GM12878 (cell line): ENCODE measurements around the gene ITGA1. TPM values are rescaled to one million over a fixed set of nuclear protein-coding genes. Genes with fewer than 3 reads are reported as not detected.

ENCODE experiments used
- ATAC-seq: fragments of 200-7000 bp; cut with Tn5 transposase; 3 replicates; pipeline ENCODE4 v1.9.1; 2020; ENCODE audit warnings: mild to moderate bottlenecking, moderate library complexity
- BruUV-seq: library from RNA; stranded (reverse); fragments of 400-500 nt; replicated peaks from 2 replicates; lab custom pipeline; 2021; lab: Mats Ljungman, UMichigan
- CTCF ChIA-PET: fragments of 300-600 bp; sonication (Branson Sonifier 250); formaldehyde crosslinking; extraction: SDS; loops from one replicate; lab custom pipeline; 2021; ENCODE audit warnings: inconsistent platforms; lab: Yijun Ruan, JAX
- POLR2A ChIA-PET: fragments of 350-600 bp; formaldehyde crosslinking; extraction: SDS; loops from one replicate; lab custom pipeline; 2021; ENCODE audit warnings: inconsistent platforms; lab: Charles Lee
- RAD21 ChIA-PET: fragments of 300-600 bp; sonication (Branson Sonifier 250); formaldehyde crosslinking; loops from one replicate; lab custom pipeline; 2023; ENCODE audit warnings: antibody characterized with exemption; ENCODE audit not compliant: unreplicated experiment; lab: Charles Lee
- SMC1A ChIA-PET: fragments of 300-600 bp; sonication (Branson Sonifier 250); formaldehyde crosslinking; loops from one replicate; lab custom pipeline; 2023; ENCODE audit not compliant: unreplicated experiment, uncharacterized antibody; lab: Charles Lee
- DNase-seq: peaks from one replicate; pipeline ENCODE4 v3.0.0-alpha.2; 2011; ENCODE audit warnings: low read depth, low spot score
- FAIRE-seq: peaks from 3 replicates; lab custom pipeline; 2011; peaks lifted over from hg19 to GRCh38; lab: Jason Lieb, UNC
- H2AFZ ChIP-seq: 2 replicates; pipeline ENCODE4 v1.6.0; 2011; ENCODE audit warnings: low read depth, low read length, control low read depth; ENCODE audit not compliant: control insufficient read depth
- H3K27ac ChIP-seq: 2 replicates; pipeline ENCODE4 v1.5.1; 2011; ENCODE audit warnings: control low read depth; ENCODE audit not compliant: control insufficient read depth, insufficient read depth
- H3K27me3 ChIP-seq, 2 experiments: replicated peaks in 1 of 2; 2 replicates each; pipeline versions ENCODE4 v1.6.0 to v1.6.1; 2011; ENCODE audit warnings: low read length in 1 of 2; ENCODE audit not compliant: control insufficient read depth in 2 of 2, insufficient read depth in 2 of 2
- H3K36me3 ChIP-seq, 2 experiments: 2 replicates each; pipeline ENCODE4 v1.5.1; 2011; ENCODE audit warnings: low read length in 1 of 2; ENCODE audit not compliant: control insufficient read depth in 2 of 2, insufficient read depth in 2 of 2
- H3K4me1 ChIP-seq: 2 replicates; pipeline ENCODE4 v1.6.1; 2011; ENCODE audit warnings: mild to moderate bottlenecking, low read length, moderate library complexity, mixed read lengths; ENCODE audit not compliant: control insufficient read depth, insufficient read depth
- H3K4me2 ChIP-seq: 2 replicates; pipeline ENCODE4 v1.6.0; 2011; ENCODE audit warnings: control low read depth; ENCODE audit not compliant: control insufficient read depth, insufficient read depth
- H3K4me3 ChIP-seq: fragments of 200-600 bp; sonication (generic); 2 replicates; pipeline ENCODE4 v1.5.1; 2016
- H3K79me2 ChIP-seq: 2 replicates; pipeline ENCODE4 v1.6.0; 2011; ENCODE audit warnings: low read length; ENCODE audit not compliant: control insufficient read depth, insufficient read depth
- H3K9ac ChIP-seq: 2 replicates; pipeline ENCODE4 v1.8.0; 2011; ENCODE audit warnings: low read length, control low read depth, mixed read lengths; ENCODE audit not compliant: control insufficient read depth, insufficient read depth
- H3K9me3 ChIP-seq: replicated peaks from 3 replicates; pipeline ENCODE4 v1.5.1; 2011; ENCODE audit warnings: mild to moderate bottlenecking, low read length; ENCODE audit not compliant: control insufficient read depth, insufficient read depth
- H4K20me1 ChIP-seq: 2 replicates; pipeline ENCODE4 v1.6.0; 2011; ENCODE audit not compliant: control insufficient read depth, insufficient read depth
- ATF2 ChIP-seq: IDR thresholded peaks from 2 replicates; pipeline ENCODE4 v1.6.1; 2012; ENCODE audit warnings: low read length, inconsistent platforms
- BCL3 ChIP-seq: IDR thresholded peaks from 2 replicates; pipeline ENCODE4 v1.6.1; 2011; ENCODE audit warnings: borderline replicate concordance, low read depth, mild to moderate bottlenecking, moderate library complexity, low read length; ENCODE audit not compliant: insufficient read depth, poor library complexity, severe bottlenecking
- BHLHE40 ChIP-seq, 2 experiments: fragments of 450-650 bp in 1 of 2; IDR thresholded peaks; 2 replicates each; pipeline ENCODE4 v1.6.1; 2011 to 2017; ENCODE audit warnings: low read depth in 2 of 2, borderline replicate concordance in 1 of 2, improper control_type of control experiment in 1 of 2, low read length in 1 of 2, mild to moderate bottlenecking in 1 of 2
- CEBPB ChIP-seq, 2 experiments: fragments of 150-350 bp in 1 of 2; IDR thresholded peaks; 2 replicates each; pipeline ENCODE4 v1.6.1; 2012 to 2014; ENCODE audit warnings: low read depth in 2 of 2, low read length in 2 of 2, borderline replicate concordance in 1 of 2, inconsistent platforms in 1 of 2
- EP300 ChIP-seq, 2 experiments: fragments of 150-350 bp in 1 of 2; IDR thresholded peaks; 2 replicates each; pipeline ENCODE4 v1.6.1; 2011 to 2012; ENCODE audit warnings: low read depth in 2 of 2, low read length in 2 of 2, borderline replicate concordance in 1 of 2, improper control_type of control experiment in 1 of 2, inconsistent platforms in 1 of 2; ENCODE audit not compliant: control insufficient read depth in 1 of 2
- EZH2 ChIP-seq: IDR thresholded peaks from 2 replicates; pipeline ENCODE4 v1.6.1; 2012; ENCODE audit warnings: low read depth, mild to moderate bottlenecking, control low read depth, inconsistent platforms, low read length, borderline replicate concordance; ENCODE audit not compliant: control insufficient read depth
- HDGF ChIP-seq: fragments of 450-650 bp; IDR thresholded peaks from 2 replicates; pipeline ENCODE4 v1.6.1; 2016; ENCODE audit warnings: antibody characterized with exemption
- NR2F1 ChIP-seq: fragments of 450-650 bp; conservative IDR thresholded peaks from 2 replicates; pipeline ENCODE4 v1.6.1; 2017; ENCODE audit warnings: mild to moderate bottlenecking
- PBX3 ChIP-seq: IDR thresholded peaks from 2 replicates; pipeline ENCODE4 v1.6.1; 2011; ENCODE audit warnings: mild to moderate bottlenecking, low read depth, low read length, moderate library complexity; ENCODE audit not compliant: insufficient replicate concordance
- RAD51 ChIP-seq: fragments of 450-650 bp; IDR thresholded peaks from 2 replicates; pipeline ENCODE4 v1.6.1; 2016; ENCODE audit warnings: moderate library complexity, mild to moderate bottlenecking, inconsistent platforms
- SIN3A ChIP-seq: IDR thresholded peaks from 2 replicates; pipeline ENCODE4 v1.6.1; 2012; ENCODE audit warnings: low read depth, low read length, improper control_type of control experiment
- SP1 ChIP-seq: IDR thresholded peaks from one replicate; pipeline ENCODE4 v1.6.1; 2011; ENCODE audit warnings: low read depth, low read length
- SUPT20H ChIP-seq: IDR thresholded peaks from 2 replicates; pipeline ENCODE4 v1.6.1; 2011; ENCODE audit warnings: low read depth, mild to moderate bottlenecking, low read length, moderate library complexity, borderline replicate concordance; ENCODE audit not compliant: control insufficient read depth
- SUZ12 ChIP-seq: fragments of 200-600 bp; sonication (generic); IDR thresholded peaks from one replicate; pipeline ENCODE4 v1.6.1; 2018; ENCODE audit warnings: antibody characterized with exemption, mild to moderate bottlenecking; ENCODE audit not compliant: unreplicated experiment
- WGBS: methylation state at CpG from one replicate; pipeline ENCODE4 v1.1.6; 2016; ENCODE audit warnings: low lambda C conversion rate; ENCODE audit not compliant: insufficient replicate concordance, insufficient coverage; ENCODE audit errors: missing lambda C conversion rate; 5-methylcytosine and 5-hydroxymethylcytosine counted together
- in situ Hi-C: fragments of 300-500 bp; cut with MboI; formaldehyde crosslinking; loops from 9 replicates; pipeline ENCODE4 v1.14.3; 2018; ENCODE audit warnings: mixed read lengths
- intact Hi-C: fragments of 100-400 bp; cut with micrococcal nuclease; formaldehyde crosslinking; loops from one replicate; pipeline ENCODE4 v1.14.2; 2022; ENCODE audit not compliant: unreplicated experiment
- polyA plus RNA-seq, 11 experiments: library from polyadenylated mRNA; depleted of rRNA in 4 of 11; unstranded in 6 of 11; stranded (reverse) in 5 of 11; fragments of >200 nt; fragmentation: Nextera tagmentation in 4 of 11; fragmentation: Illumina TruSeq in 1 of 11; extraction: Ambion mirVana in 4 of 11; extraction: Trizol in 1 of 11; gene quantifications; 1 replicate in 1 of 11; 2 replicates in 10 of 11; pipeline versions ENCODE4 v1.2.1 to v1.2.3, GENCODE V29; 2011 to 2016; ENCODE audit warnings: inconsistent platforms in 2 of 11, missing spikeins in 2 of 11, low read depth in 1 of 11
- total RNA-seq, 4 experiments: library from RNA; depleted of rRNA in 3 of 4; stranded (reverse); fragments of >200 nt in 3 of 4; fragmentation: Illumina TruSeq in 1 of 4; extraction: Trizol in 1 of 4; gene quantifications; 2 replicates each; pipeline versions ENCODE4 v1.2.1 to v1.2.3, GENCODE V29; 2013 to 2021

ITGA1 gene
- total and polyA plus RNA-seq, 10 of the 15 experiments (the other 5 are each of a cell fraction or from before 2014, with no cell fraction given) = 0.02 to 0.56 (median 0.19) TPM

- TF ChIP-seq EZH2 = no peak
- no peak for TF ChIP-seq PBX3
- TF ChIP-seq RAD51 = no peak
- no peak for TF ChIP-seq NR2F1
- TF ChIP-seq SUZ12 = no peak
- no peak for TF ChIP-seq SUPT20H
- no peak for TF ChIP-seq ATF2
These were observed 76.1 kb downstream of the ITGA1 start (continued) for GRCh38 chr5:52863715-52864290.

- ATAC-seq = no peak
- Histone ChIP-seq H3K9ac (no peak overlapping the region), H3K27me3 (no peaks in the 10 kb centered on the region; a peak in 1 of 4 replicates), H3K27ac (no peak overlapping the region), H4K20me1 (no peaks in the 10 kb centered on the region), H3K4me1 (no peaks in the 10 kb centered on the region), H3K79me2 (no peaks in the 10 kb centered on the region), H2AFZ (no peak overlapping the region), H3K9me3 (no peaks in the 10 kb centered on the region), H3K36me3 (no peaks in the 10 kb centered on the region), H3K4me2 (no peak overlapping the region), H3K4me3 (no peak overlapping the region)
- in situ Hi-C loops (no loop called here), intact Hi-C loops (no loop called here)
- no peak for FAIRE-seq
- BruUV-seq = no TSS peak
- ChIA-PET CTCF (no interaction called here), POLR2A (no interaction called here), SMC1A (no interaction called here), RAD21 (no interaction called here)
- DNase-seq = no peak
- 3% methylated on average over 2 of the region's 2 CpGs for WGBS
- TF ChIP-seq SIN3A = no peak
- TF ChIP-seq CEBPB (IDR thresholded peaks at IDR 0.05; ENCODE audit: borderline replicate concordance in 1 of 2, low read depth in 2 of 2, low read length in 2 of 2) = no peak
- TF ChIP-seq EZH2 = no peak
- TF ChIP-seq BCL3 = no peak
- no peak for TF ChIP-seq HDGF
- no peak for TF ChIP-seq EP300 (IDR thresholded peaks at IDR 0.05; ENCODE audit: borderline replicate concordance in 1 of 2, control insufficient read depth in 1 of 2, low read depth in 2 of 2, low read length in 2 of 2)
- TF ChIP-seq BHLHE40 (IDR thresholded peaks at IDR 0.05; ENCODE audit: borderline replicate concordance in 1 of 2, low read depth in 2 of 2, low read length in 1 of 2) = no peak
- TF ChIP-seq SP1 = no peak
These were observed 76.7 kb downstream of the ITGA1 start for GRCh38 chr5:52864371-52864770.
